Embryonic facial prominence (tissue), 1 donor: ENCODE results near the gene CAP2.
"Not testable (repeated sequence)": the region's sequence is repeated elsewhere in the genome, so short reads cannot be mapped to it uniquely, and the experiment has no call there.

Source experiments
- DNase-seq: peaks from one replicate; pipeline ENCODE4 v3.0.0-alpha.2; 2016; ENCODE audit errors: extremely low spot score

The CAP2 gene

GRCh38 chr6:17439243-17439993 lies 46.0 kb downstream of the CAP2 start:
- no peak for DNase-seq

DNA sequence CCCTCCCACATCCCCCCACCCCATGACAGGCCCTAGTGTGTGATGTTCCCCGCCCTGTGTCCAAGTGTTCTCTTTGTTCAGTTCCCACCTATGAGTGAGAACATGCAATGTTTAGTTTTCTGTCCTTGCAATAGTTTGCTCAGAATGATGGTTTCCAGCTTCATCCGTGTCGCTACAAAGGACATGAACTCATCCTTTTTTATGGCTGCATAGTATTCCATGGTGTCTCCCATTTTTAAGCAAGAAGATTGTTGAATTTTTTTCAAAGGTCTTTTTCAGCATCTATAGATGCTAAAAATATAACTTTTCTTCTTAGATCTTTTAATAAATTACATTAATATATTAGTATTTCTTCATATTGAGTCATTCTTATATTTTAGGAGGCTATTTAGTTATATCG lies 47.4 kb downstream of the CAP2 start:
- DNase-seq: not testable (repeated sequence)

GRCh38 chr6:17442196-17442595 lies 48.8 kb downstream of the CAP2 start:
- DNase-seq: no peak

DNA sequence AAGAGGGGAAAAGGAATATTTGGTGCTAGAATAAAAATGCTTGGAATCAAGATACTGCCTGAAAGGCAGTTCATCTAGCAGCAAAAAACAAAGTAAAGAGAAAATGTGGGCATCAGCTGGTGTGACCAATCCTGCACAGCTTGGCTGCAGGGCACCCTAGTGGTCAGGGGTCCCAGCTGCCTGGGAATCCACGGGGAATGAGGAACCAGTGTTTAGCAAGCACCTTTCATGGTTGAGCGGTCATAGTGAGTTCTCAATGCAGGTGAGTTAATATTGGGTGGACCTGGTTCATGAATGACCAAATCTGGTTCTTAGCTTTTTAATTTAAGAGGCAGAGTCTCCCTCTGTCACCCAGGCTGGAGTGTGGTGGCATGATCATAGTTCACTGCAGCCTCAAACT lies 53.3 kb downstream of the CAP2 start:
- DNase-seq: no peak

DNA sequence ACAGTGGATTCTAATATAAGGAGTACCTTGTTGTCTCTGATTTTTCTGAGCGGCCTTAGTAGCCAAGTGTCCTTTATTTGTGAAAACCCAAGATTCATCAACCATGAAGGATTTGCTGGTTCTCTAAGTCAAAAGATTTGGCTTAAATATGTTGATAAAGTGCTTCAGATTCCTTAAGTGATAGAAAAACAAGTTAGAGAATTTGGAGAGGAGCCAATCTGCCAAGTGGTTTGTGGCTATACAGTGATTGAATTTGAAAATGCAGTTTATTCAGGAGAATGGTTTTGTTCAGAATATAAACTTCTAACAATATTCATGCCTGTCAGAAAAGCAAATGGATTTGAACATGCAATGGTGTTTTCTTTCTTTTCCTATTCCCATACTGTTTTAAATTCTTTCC lies 54.8 kb downstream of the CAP2 start:
- DNase-seq: no peak

- DNase-seq: no peak
Observed at GRCh38 chr6:17450397-17450796, 57.0 kb downstream of the CAP2 start.

- no peak for DNase-seq
Observed at GRCh38 chr6:17450832-17451231, 57.4 kb downstream of the CAP2 start.

GRCh38 chr6:17452096-17452495 lies 58.7 kb downstream of the CAP2 start:
- no peak for DNase-seq

GRCh38 chr6:17454316-17455005 lies 61.1 kb downstream of the CAP2 start:
- DNase-seq: no peak

DNA sequence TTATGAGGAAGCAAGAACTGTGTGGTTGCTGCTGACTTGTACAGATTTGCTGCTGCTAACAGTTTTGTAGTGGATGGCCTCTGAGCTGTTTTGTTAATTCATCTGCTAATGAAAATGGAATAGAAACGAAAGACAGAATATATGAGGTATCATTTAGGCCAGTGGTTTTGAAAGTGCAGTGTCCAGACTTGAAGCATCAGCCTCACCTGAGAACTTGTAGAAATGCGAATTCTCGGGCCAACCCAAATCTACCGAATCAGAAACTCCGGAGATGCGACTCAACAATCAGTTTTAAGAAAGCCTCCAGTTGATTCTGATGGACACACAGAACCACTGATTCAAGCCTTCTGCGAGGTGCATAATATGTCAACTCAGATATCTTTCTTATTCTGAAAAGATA lies 62.5 kb downstream of the CAP2 start:
- no peak for DNase-seq

DNA sequence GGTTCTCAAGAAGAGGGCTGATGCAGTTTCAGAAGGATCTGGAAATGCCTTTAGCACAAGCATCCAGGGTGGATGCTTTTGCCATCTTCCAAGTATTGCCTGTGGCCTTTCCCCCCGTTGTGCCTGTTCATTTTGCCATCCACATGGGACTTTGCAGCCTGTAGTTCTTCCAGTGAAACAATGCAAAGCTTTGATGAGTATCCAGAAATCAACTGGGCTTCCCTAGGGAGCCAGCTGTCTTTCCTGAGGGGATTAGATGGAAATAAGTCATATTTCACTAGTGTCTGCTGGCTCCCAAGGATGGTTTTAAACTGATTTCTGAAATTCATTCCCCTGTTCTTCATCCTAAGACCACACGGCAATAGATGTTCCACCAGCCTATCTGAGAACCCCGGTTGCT lies 63.3 kb downstream of the CAP2 start:
- DNase-seq: no peak

- DNase-seq: no peak
Observed at GRCh38 chr6:17457405-17457804, 64.0 kb downstream of the CAP2 start.

DNA sequence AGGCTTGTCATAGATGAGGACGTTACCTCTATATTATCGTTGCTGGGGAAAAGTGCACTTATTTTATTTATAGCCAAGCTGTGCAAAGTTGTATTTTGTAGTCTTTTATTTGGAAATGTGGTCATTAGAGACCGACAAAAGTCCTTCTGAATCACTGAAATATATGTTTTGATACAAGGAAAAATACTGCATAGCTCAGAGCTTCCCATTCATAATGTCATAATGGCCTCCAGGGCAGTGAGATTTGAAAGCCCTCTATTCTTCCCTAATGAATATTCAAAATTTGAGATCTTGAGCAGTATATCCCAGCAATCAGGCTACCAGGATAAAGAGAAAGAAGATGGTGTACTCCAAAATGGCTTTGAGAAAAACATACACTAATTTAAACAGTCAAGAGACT lies 64.6 kb downstream of the CAP2 start:
- DNase-seq: no peak

DNA sequence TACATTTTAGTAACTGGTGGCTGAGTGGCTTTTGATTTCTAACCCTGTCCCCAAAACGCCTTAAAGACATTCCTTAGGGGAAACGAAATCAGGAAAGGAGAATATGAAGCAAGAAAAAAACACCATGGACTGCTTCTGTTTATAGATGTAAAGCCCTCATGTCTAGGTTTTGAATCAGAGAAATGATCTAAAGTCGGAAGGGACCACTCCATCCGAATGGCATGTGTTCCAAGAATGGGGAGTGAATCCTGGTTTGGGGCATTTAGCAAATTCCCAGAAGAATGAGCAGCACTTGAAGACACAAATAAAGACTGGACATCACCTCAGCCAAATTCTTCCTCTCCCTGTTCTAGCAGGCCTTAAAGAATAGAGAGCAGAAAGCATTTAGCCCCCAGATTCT lies 65.6 kb downstream of the CAP2 start:
- DNase-seq: no peak

DNA sequence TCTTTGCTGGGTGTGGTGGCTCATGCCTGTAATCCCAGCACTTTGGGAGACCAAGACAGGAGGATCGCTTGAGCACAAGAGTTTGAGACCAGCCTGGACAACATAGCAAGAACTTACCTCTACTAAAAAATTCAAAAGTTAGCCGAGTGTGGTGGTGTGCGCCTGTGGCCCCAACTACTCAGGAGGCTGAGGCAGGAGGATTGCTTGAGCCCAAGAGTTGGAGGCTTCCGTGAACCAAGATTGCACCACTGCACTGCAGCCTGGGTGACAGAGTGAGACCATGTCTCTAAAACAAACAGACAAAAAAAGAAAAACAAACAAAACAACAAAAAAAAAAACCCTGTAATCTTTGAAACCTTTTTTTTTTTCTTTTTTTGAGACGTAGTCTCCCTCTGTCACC lies 67.5 kb downstream of the CAP2 start:
- DNase-seq: no peak

DNA sequence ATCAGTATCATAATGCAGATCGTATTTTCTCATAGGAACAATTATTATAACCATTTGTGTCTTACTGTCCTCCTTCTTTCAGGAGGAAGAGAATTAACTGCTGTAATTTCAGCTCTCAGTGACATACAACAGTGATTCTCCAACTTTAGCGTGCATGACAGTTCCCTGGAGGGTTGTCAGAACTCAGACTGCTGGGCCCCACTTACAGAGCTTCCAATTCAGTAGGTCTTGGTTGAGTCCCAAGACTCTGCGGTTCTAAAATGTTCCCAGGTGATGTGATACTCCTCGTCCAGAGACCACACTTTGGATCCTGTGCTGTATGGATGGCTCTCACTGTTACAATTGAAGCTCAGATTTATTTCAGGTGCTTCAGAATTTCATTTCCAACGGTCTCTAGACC lies 72.8 kb downstream of the CAP2 start:
- no peak for DNase-seq

- no peak for DNase-seq
Observed at GRCh38 chr6:17466707-17467106, 73.3 kb downstream of the CAP2 start.

- no peak for DNase-seq
Observed at GRCh38 chr6:17469006-17469832, 75.8 kb downstream of the CAP2 start.

- no peak for DNase-seq
Observed at GRCh38 chr6:17470202-17470937, 77.0 kb downstream of the CAP2 start.

DNA sequence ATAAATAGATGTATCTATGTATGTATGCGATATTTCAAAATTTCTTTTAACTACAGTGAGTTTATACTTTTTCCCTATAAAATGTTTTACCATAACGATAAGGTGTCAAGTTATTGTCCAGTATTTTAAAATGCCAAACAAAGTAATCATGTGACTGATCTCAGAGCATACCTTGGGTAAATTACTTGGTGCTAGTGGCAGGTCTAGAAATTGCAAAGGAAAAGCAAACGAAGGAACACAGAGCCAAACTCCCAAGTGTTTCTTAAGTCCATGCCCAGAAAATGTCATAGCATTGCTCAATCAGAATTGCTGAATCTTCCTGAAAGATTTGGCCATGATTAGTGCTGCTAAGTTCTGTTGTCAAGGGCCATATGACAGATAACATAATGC lies 77.5 kb downstream of the CAP2 start:
- DNase-seq: no peak

DNA sequence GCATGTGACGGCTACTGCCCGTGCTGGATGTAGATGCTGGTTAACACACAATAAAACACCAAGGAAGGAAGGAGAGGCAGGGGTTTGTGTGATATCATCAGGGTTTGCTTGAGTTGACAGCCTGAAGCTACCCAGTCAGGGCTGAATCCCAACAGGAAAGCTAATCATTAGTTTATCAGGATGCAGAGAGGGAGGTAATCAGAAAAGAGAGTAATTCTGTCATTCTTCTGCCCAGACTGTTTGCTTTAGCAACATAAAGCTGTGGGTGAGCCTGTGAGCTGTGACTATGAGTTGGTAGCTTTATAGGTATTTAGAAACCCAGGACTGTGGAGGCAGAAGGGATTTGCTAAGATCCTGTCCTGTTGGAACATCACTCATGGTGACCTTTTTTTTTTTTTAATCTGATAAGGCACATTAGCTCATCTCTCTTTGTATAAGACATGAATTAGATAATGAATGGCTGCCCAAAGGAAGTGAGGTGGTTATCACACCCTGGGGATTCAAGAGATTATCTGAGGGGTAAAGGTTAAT lies 79.3 kb downstream of the CAP2 start:
- no peak for DNase-seq

DNA sequence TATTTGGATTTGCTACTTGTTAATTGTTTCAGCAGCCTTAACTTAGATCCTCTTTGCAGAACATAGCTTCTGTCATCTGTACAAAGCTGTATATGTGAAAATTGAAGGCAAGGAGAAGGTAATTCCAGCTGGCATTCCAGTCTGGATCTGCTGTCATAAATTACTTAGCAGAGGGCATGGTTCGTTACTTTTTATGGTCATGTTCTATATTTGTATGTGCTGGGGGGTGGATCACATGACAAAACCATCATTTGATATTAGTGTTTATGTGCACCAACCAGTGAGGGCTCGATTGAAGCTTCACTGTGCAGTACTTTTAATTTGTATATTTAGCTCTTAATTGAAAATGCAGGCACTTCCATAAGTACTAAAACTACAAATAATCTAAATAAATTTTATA lies 80.2 kb downstream of the CAP2 start:
- no peak for DNase-seq
